Naive thymus-derived CD8-positive, alpha-beta T cell (primary cell): ENCODE measurements around the gene LIX1L. TPM values are rescaled to one million over a fixed set of nuclear protein-coding genes. Genes with fewer than 3 reads are reported as not detected.
A peak's percentile ranks its signal among the peaks of the same experiment; 100 is the strongest.

Experiments
- ATAC-seq, 2 donors: fragments of 150-1000 bp; cut with Tn5 transposase in 1 of 2; sonication (Bioruptor Pico), chemical (Tn5 transposase) in 1 of 2; 1 replicate in 1 of 2; 2 replicates in 1 of 2; pipeline ENCODE4 v1.10.0; 2021; ENCODE audit warnings: mild to moderate bottlenecking in 2 of 2, moderate library complexity in 2 of 2
- POLR2A ChIA-PET: fragments of 350-600 bp; sonication (Branson Sonifier 250); formaldehyde crosslinking; loops from one replicate; lab custom pipeline; 2021; ENCODE audit warnings: antibody characterized with exemption; lab: Charles Lee
- DNase-seq, 10 donors: peaks; one replicate each; pipeline versions ENCODE4 v3.0.0 to v3.0.0-alpha.2; 2020 to 2022
- H3K27ac Mint-ChIP-seq, 10 donors: one replicate each; pipeline ENCODE4 v1.8.0; 2020 to 2022; ENCODE audit warnings: mild to moderate bottlenecking in 10 of 10, mixed read lengths in 10 of 10, moderate library complexity in 4 of 10, inconsistent platforms in 1 of 10
- H3K27me3 Mint-ChIP-seq, 5 donors: one replicate each; pipeline ENCODE4 v1.8.0; 2021 to 2022; ENCODE audit warnings: mixed read lengths in 5 of 5
- H3K36me3 Mint-ChIP-seq, 3 donors: one replicate each; pipeline ENCODE4 v1.8.0; 2020 to 2022; ENCODE audit warnings: mixed read lengths in 3 of 3, mild to moderate bottlenecking in 2 of 3, inconsistent platforms in 1 of 3
- H3K4me1 Mint-ChIP-seq, 4 donors: one replicate each; pipeline ENCODE4 v1.8.0; 2021 to 2022; ENCODE audit warnings: mixed read lengths in 4 of 4
- H3K4me3 Mint-ChIP-seq, 10 donors: one replicate each; pipeline ENCODE4 v1.8.0; 2020 to 2022; ENCODE audit warnings: mild to moderate bottlenecking in 10 of 10, mixed read lengths in 10 of 10, moderate library complexity in 6 of 10, inconsistent platforms in 1 of 10
- H3K9me3 Mint-ChIP-seq, 9 donors: one replicate each; pipeline ENCODE4 v1.8.0; 2020 to 2022; ENCODE audit warnings: mixed read lengths in 9 of 9, mild to moderate bottlenecking in 3 of 9, inconsistent platforms in 1 of 9, moderate library complexity in 1 of 9
- polyA plus RNA-seq, 3 donors: library from polyadenylated mRNA; unstranded; fragments of 300-500 nt; fragmentation: Illumina TruSeq; gene quantifications; one replicate each; pipeline ENCODE4 v1.2.3, GENCODE V29; 2021
- total RNA-seq, 8 experiments: library from RNA in 2 of 8; stranded (reverse) in 2 of 8; gene quantifications; one replicate each; pipeline ENCODE4 v1.2.3 and lab custom pipeline; 2021 to 2026

Gene LIX1L
- total and polyA plus RNA-seq, 5 experiments from 2014 or later = 26.3 to 59.4 (median 31.7) TPM

GRCh38 chr1:145961425-145962156 lies 3.8 kb upstream of the LIX1L start:
- peaks cover 47 to 77% (median 70%) of the 10 kb centered on the region in 4 donors for H3K4me1 Mint-ChIP-seq
- peak in 8 of 10 donors; percentile 14 to 68 (median 42) for DNase-seq
- POLR2A ChIA-PET = interaction anchor here (0.6 to 17.9 kb wide), 8 partner anchors 12 to 102 kb away, joined by 3 to 462 read pairs (median 22); partner anchors contain the start of genes PEX11B, PIAS3, RBM8A and TXNIP
- no peaks in the 10 kb centered on the region for H3K36me3 Mint-ChIP-seq
- no peaks in the 10 kb centered on the region for H3K27me3 Mint-ChIP-seq
- H3K4me3 Mint-ChIP-seq = peak overlapping the region; percentile 88 to 99 (median 96)
- H3K27ac Mint-ChIP-seq = peak overlapping the region; percentile 56 to 99 (median 93)
- no peaks in the 10 kb centered on the region for H3K9me3 Mint-ChIP-seq
- ATAC-seq = no peak

GRCh38 chr1:145961109-145961424 lies 3.2 kb upstream of the LIX1L start:
- no peaks in the 10 kb centered on the region for H3K9me3 Mint-ChIP-seq
- H3K4me1 Mint-ChIP-seq = peaks cover 47 to 82% (median 72%) of the 10 kb centered on the region in 4 donors
- DNase-seq = no peak
- POLR2A ChIA-PET = interaction anchor here (0.9 to 17.9 kb wide), 6 partner anchors 29 to 102 kb away, joined by 3 to 462 read pairs (median 74); partner anchors contain the start of genes PEX11B, PIAS3, RBM8A and TXNIP
- H3K36me3 Mint-ChIP-seq = no peaks in the 10 kb centered on the region
- no peak for ATAC-seq
- H3K4me3 Mint-ChIP-seq = peak overlapping the region; percentile 88 to 99 (median 96)
- H3K27ac Mint-ChIP-seq = peak overlapping the region; percentile 48 to 99 (median 92)
- H3K27me3 Mint-ChIP-seq = no peaks in the 10 kb centered on the region

GRCh38 chr1:145960468-145961108 lies 2.8 kb upstream of the LIX1L start:
- H3K27ac Mint-ChIP-seq = peak overlapping the region; percentile 56 to 99 (median 92)
- DNase-seq = peak in 8 of 10 donors; percentile 17 to 79 (median 49)
- POLR2A ChIA-PET = interaction anchor here (0.7 to 17.9 kb wide), 6 partner anchors 29 to 101 kb away, joined by 3 to 462 read pairs (median 74); partner anchors contain the start of genes PEX11B, PIAS3, RBM8A and TXNIP
- no peaks in the 10 kb centered on the region for H3K27me3 Mint-ChIP-seq
- ATAC-seq = peak in 1 of 2 donors; percentile 8
- no peaks in the 10 kb centered on the region for H3K9me3 Mint-ChIP-seq
- peaks cover 47 to 87% (median 74%) of the 10 kb centered on the region in 4 donors for H3K4me1 Mint-ChIP-seq
- H3K4me3 Mint-ChIP-seq = peak overlapping the region; percentile 88 to 99 (median 96)
- H3K36me3 Mint-ChIP-seq = no peaks in the 10 kb centered on the region

GRCh38 chr1:145959957-145960467 lies 2.2 kb upstream of the LIX1L start:
- ATAC-seq = no peak
- H3K36me3 Mint-ChIP-seq = no peaks in the 10 kb centered on the region
- H3K27ac Mint-ChIP-seq = peak overlapping the region; percentile 64 to 99 (median 90)
- no peaks in the 10 kb centered on the region for H3K27me3 Mint-ChIP-seq
- no peaks in the 10 kb centered on the region for H3K9me3 Mint-ChIP-seq
- DNase-seq = peak in 1 of 10 donors; percentile 15
- H3K4me3 Mint-ChIP-seq = peak overlapping the region; percentile 67 to 99 (median 94)
- H3K4me1 Mint-ChIP-seq = peaks cover 49 to 88% (median 74%) of the 10 kb centered on the region in 4 donors
- POLR2A ChIA-PET = interaction anchor here (0.7 to 17.9 kb wide), 6 partner anchors 29 to 101 kb away, joined by 3 to 462 read pairs (median 74); partner anchors contain the start of genes PEX11B, PIAS3, RBM8A and TXNIP

GRCh38 chr1:145959333-145959732 lies 1.5 kb upstream of the LIX1L start:
- no peaks in the 10 kb centered on the region for H3K9me3 Mint-ChIP-seq
- H3K4me3 Mint-ChIP-seq = peak overlapping the region; percentile 67 to 99 (median 94)
- H3K4me1 Mint-ChIP-seq = peaks cover 53 to 90% (median 78%) of the 10 kb centered on the region in 4 donors
- peak overlapping the region; percentile 72 to 99 (median 90) for H3K27ac Mint-ChIP-seq
- POLR2A ChIA-PET = interaction anchor here (1.5 to 17.9 kb wide), 7 partner anchors 30 to 113 kb away, joined by 4 to 462 read pairs (median 31); partner anchors contain the start of genes NUDT17, PEX11B, PIAS3 and RBM8A
- H3K27me3 Mint-ChIP-seq = no peaks in the 10 kb centered on the region
- DNase-seq (peak in 1 of 10 donors; percentile 14), ATAC-seq (no peak)
- no peaks in the 10 kb centered on the region for H3K36me3 Mint-ChIP-seq

GRCh38 chr1:145958734-145959133 lies 917 bp upstream of the LIX1L start:
- no peak for DNase-seq
- no peaks in the 10 kb centered on the region for H3K9me3 Mint-ChIP-seq
- ATAC-seq = no peak
- H3K27me3 Mint-ChIP-seq = no peaks in the 10 kb centered on the region
- H3K4me1 Mint-ChIP-seq = peaks cover 50 to 90% (median 78%) of the 10 kb centered on the region in 4 donors
- peaks cover 0 to 3% (median 0%) of the 10 kb centered on the region in 3 donors for H3K36me3 Mint-ChIP-seq
- H3K27ac Mint-ChIP-seq = peak overlapping the region in 9 of 10 donors; percentile 33 to 99 (median 90)
- POLR2A ChIA-PET = interaction anchor here (1.0 to 17.9 kb wide), 9 partner anchors 13 to 113 kb away, joined by 3 to 462 read pairs (median 11); partner anchors contain the start of genes NUDT17, PEX11B, RBM8A and TXNIP
- peak overlapping the region in 9 of 10 donors; percentile 32 to 98 (median 88) for H3K4me3 Mint-ChIP-seq

GRCh38 chr1:145956781-145957442 lies 905 bp downstream of the LIX1L start:
- ATAC-seq (no peak), DNase-seq (peak in 3 of 10 donors; percentile 15 to 28 (median 24))
- POLR2A ChIA-PET = interaction anchor here (0.5 to 17.9 kb wide), 11 partner anchors 10 to 98 kb away, joined by 3 to 462 read pairs (median 11); partner anchors contain the start of genes PEX11B, PIAS3, RBM8A and TXNIP
- Mint-ChIP-seq H3K27ac (peak overlapping the region; percentile 87 to 99 (median 98)), H3K36me3 (peaks cover 0 to 14% (median 0%) of the 10 kb centered on the region in 3 donors), H3K4me3 (peak overlapping the region; percentile 88 to 99 (median 94)), H3K4me1 (peaks cover 40 to 81% (median 73%) of the 10 kb centered on the region in 4 donors), H3K27me3 (no peaks in the 10 kb centered on the region), H3K9me3 (no peaks in the 10 kb centered on the region)

- Mint-ChIP-seq H3K27ac (peak overlapping the region; percentile 87 to 99 (median 98)), H3K4me3 (peak overlapping the region; percentile 88 to 99 (median 94)), H3K4me1 (peaks cover 38 to 81% (median 75%) of the 10 kb centered on the region in 4 donors), H3K27me3 (no peaks in the 10 kb centered on the region), H3K36me3 (peaks cover 0 to 18% (median 0%) of the 10 kb centered on the region in 3 donors), H3K9me3 (no peaks in the 10 kb centered on the region)
- ATAC-seq (no peak), DNase-seq (no peak)
- POLR2A ChIA-PET = interaction anchor here (0.5 to 17.9 kb wide), 11 partner anchors 8 to 81 kb away, joined by 3 to 462 read pairs (median 11); partner anchors contain the start of genes ANKRD34A, PEX11B, POLR3GL and RBM8A
These were observed 1.5 kb downstream of the LIX1L start for GRCh38 chr1:145956361-145956760.

GRCh38 chr1:145955436-145955835 lies 2.4 kb downstream of the LIX1L start:
- Mint-ChIP-seq H3K4me3 (peak overlapping the region; percentile 13 to 97 (median 92)), H3K9me3 (no peaks in the 10 kb centered on the region), H3K4me1 (peaks cover 35 to 84% (median 81%) of the 10 kb centered on the region in 4 donors), H3K36me3 (peaks cover 0 to 24% (median 0%) of the 10 kb centered on the region in 3 donors), H3K27ac (peak overlapping the region in 8 of 10 donors; percentile 13 to 82 (median 40)), H3K27me3 (no peaks in the 10 kb centered on the region)
- ATAC-seq (no peak), DNase-seq (no peak)
- POLR2A ChIA-PET = interaction anchor here (1.2 to 17.9 kb wide), 5 partner anchors 9 to 35 kb away, joined by 4 to 462 read pairs (median 117); partner anchors contain the start of genes ANKRD34A, PEX11B, POLR3GL and RBM8A

GRCh38 chr1:145953861-145954260 lies 4.0 kb downstream of the LIX1L start:
- Mint-ChIP-seq H3K4me1 (peaks cover 35 to 84% (median 82%) of the 10 kb centered on the region in 4 donors), H3K4me3 (peak overlapping the region in 5 of 10 donors; percentile 27 to 88 (median 34)), H3K27ac (peak overlapping the region in 5 of 10 donors; percentile 0 to 68 (median 17)), H3K9me3 (no peaks in the 10 kb centered on the region), H3K27me3 (no peaks in the 10 kb centered on the region), H3K36me3 (peaks cover 0 to 35% (median 0%) of the 10 kb centered on the region in 3 donors)
- ATAC-seq (no peak), DNase-seq (no peak)
- POLR2A ChIA-PET = interaction anchor here (0.6 to 17.9 kb wide), 4 partner anchors 26 to 95 kb away, joined by 3 to 462 read pairs (median 146); partner anchors contain the start of genes PIAS3, RBM8A and TXNIP

GRCh38 chr1:145952903-145953302 lies 4.9 kb downstream of the LIX1L start:
- H3K27ac Mint-ChIP-seq = peak overlapping the region in 1 of 10 donors; percentile 32

More at GRCh38 chr1:145952903-145953302, 4.9 kb downstream of the LIX1L start:
- DNase-seq = no peak
- H3K9me3 Mint-ChIP-seq = no peaks in the 10 kb centered on the region
- peaks cover 0 to 42% (median 0%) of the 10 kb centered on the region in 3 donors for H3K36me3 Mint-ChIP-seq
- POLR2A ChIA-PET = interaction anchor here (0.7 to 17.9 kb wide), 5 partner anchors 9 to 108 kb away, joined by 4 to 462 read pairs (median 4); partner anchors contain the start of genes NUDT17, RBM8A and TXNIP
- no peaks in the 10 kb centered on the region for H3K27me3 Mint-ChIP-seq
- peaks cover 28 to 81% (median 79%) of the 10 kb centered on the region in 4 donors for H3K4me1 Mint-ChIP-seq
- no peak for ATAC-seq
- H3K4me3 Mint-ChIP-seq = no peak overlapping the region
